ENCODE data around the gene TMEM229B. TPM values are rescaled to one million over a fixed set of nuclear protein-coding genes. Genes with fewer than 3 reads are reported as not detected.

Gene TMEM229B
- total and polyA plus RNA-seq, 2 of the 4 experiments (the other 2 are of a cell fraction) = under 0.01 TPM; not detected in 1

GRCh38 chr14:67519406-67519805 is 30.9 kb upstream of the TMEM229B start (continued):
- TF ChIP-seq ELK1 (IDR thresholded peaks at IDR 0.05; ENCODE audit: borderline replicate concordance, low read depth, low read length) (no peak), RCOR1 (IDR thresholded peaks at IDR 0.05; ENCODE audit: insufficient replicate concordance, low read length) (no peak)

GRCh38 chr14:67517083-67517482 is 28.6 kb upstream of the TMEM229B start:
- no peak overlapping the region for H3K23ac ChIP-seq (ENCODE audit: low read depth, low read length)
- H3K27ac ChIP-seq (ENCODE audit: insufficient read depth, low read length) = no peak overlapping the region
- ChIA-PET CTCF (interaction anchor here (1.0 to 2.1 kb wide), 3 partner anchors 10 to 187 kb away, joined by 3 to 9 read pairs (median 3); no protein-coding TSS in a partner anchor), POLR2A (ENCODE audit: unreplicated experiment) (no interaction called here)
- no peak overlapping the region for H4K8ac ChIP-seq (ENCODE audit: low read depth in 2 of 2, low read length in 2 of 2)
- H3K18ac ChIP-seq (ENCODE audit: low read depth, low read length) = no peak overlapping the region
- DNase-seq = no peak
- H2BK120ac ChIP-seq (ENCODE audit: low read depth, low read length) = no peak overlapping the region
- H2AFZ ChIP-seq (replicated peaks; ENCODE audit: low read length, poor library complexity) = no peak overlapping the region
- H3K56ac ChIP-seq (ENCODE audit: extremely low read depth, insufficient read depth, low read length) = no peak overlapping the region
- no peak overlapping the region for H2BK15ac ChIP-seq (ENCODE audit: low read depth, low read length)
- 20% methylated on average over 1 of the region's 12 CpGs; no CpG with 5 or more reads in 1 of the 2 experiments for WGBS, 2 experiments (ENCODE audit: extremely low coverage in 2 of 2, insufficient read length in 1 of 2)
- H3K4me3 ChIP-seq (ENCODE audit: insufficient read depth, low read depth, low read length) = no peak overlapping the region
- H3K9me3 ChIP-seq (ENCODE audit: control insufficient read depth, insufficient read depth, low read length) = no peaks in the 10 kb centered on the region
- no peak overlapping the region for H3K14ac ChIP-seq (replicated peaks; ENCODE audit: low read depth, low read length)
- no peaks in the 10 kb centered on the region for H3K4me1 ChIP-seq (ENCODE audit: control insufficient read depth, insufficient read depth, low read length)
- H2BK5ac ChIP-seq (ENCODE audit: low read depth, low read length, poor library complexity, severe bottlenecking) = no peak overlapping the region
- no peaks in the 10 kb centered on the region for H3K9me1 ChIP-seq (ENCODE audit: insufficient read depth, low read length)
- TF ChIP-seq MAFK (IDR thresholded peaks at IDR 0.05; ENCODE audit: low read depth, low read length) = no peak
- TF ChIP-seq RAD21 (IDR thresholded peaks at IDR 0.05; ENCODE audit: low read length) = peak; percentile 26; the same call in 1 of the 2 replicates
- no peak for TF ChIP-seq POLR2A (IDR thresholded peaks at IDR 0.05; ENCODE audit: low read depth, low read length)
- no peak for TF ChIP-seq MXI1 (IDR thresholded peaks at IDR 0.05; ENCODE audit: borderline replicate concordance, low read depth, low read length)
- TF ChIP-seq MAZ (IDR thresholded peaks at IDR 0.05; ENCODE audit: borderline replicate concordance, low read depth, low read length) = no peak
- TF ChIP-seq FOS (IDR thresholded peaks at IDR 0.05; ENCODE audit: low read depth, low read length) = no peak
- TF ChIP-seq CTCF (conservative IDR thresholded peaks at IDR 0.05; ENCODE audit: low read depth, low read length) = 0 out of 2 replicates have a peak, but pooled peaks have one; percentile 17
- TF ChIP-seq BHLHE40 (IDR thresholded peaks at IDR 0.05; ENCODE audit: low read depth, low read length) = no peak
- TF ChIP-seq NFE2L2 (IDR thresholded peaks at IDR 0.05; ENCODE audit: low read depth, low read length) = no peak
- TF ChIP-seq USF2 (IDR thresholded peaks at IDR 0.05; ENCODE audit: low read depth, low read length) = no peak
- intact Hi-C loops (cut with micrococcal nuclease) (no loop called here), in situ Hi-C loops (cut with MboI; ENCODE audit: low sequenced_read_pairs) (no loop called here), dilution Hi-C loops (cut with HindIII; ENCODE audit: low sequenced_read_pairs, unreplicated experiment) (no loop called here)
- no peak overlapping the region for H3K9ac ChIP-seq (ENCODE audit: low read depth, low read length)
- no peaks in the 10 kb centered on the region for H3K79me1 ChIP-seq (ENCODE audit: low read depth in 1 of 2, low read length in 2 of 2)
- no peak overlapping the region for H4K5ac ChIP-seq (ENCODE audit: low read depth, low read length)
- H2BK20ac ChIP-seq (ENCODE audit: low read depth, low read length) = no peak overlapping the region
- H4K20me1 ChIP-seq (ENCODE audit: insufficient read depth, low read length) = no peaks in the 10 kb centered on the region
- no peak overlapping the region for H4K91ac ChIP-seq (ENCODE audit: insufficient read depth, low read depth, low read length)
- BruUV-seq (replicated peaks) = no TSS peak
- H3K4me2 ChIP-seq (ENCODE audit: low read depth, low read length) = no peak overlapping the region
- peak overlapping the region; percentile 29 for H2AK9ac ChIP-seq (replicated peaks; ENCODE audit: low read depth, low read length, poor library complexity)
- no peak overlapping the region for H3K4ac ChIP-seq (ENCODE audit: low read depth, low read length)
- H3K27me3 ChIP-seq (ENCODE audit: control insufficient read depth, insufficient read depth, low read length) = peaks cover 67% of the 10 kb centered on the region
- ATAC-seq (ENCODE audit: low read depth) = peak; percentile 15; the same call in 1 of the 2 replicates
- H2AK5ac ChIP-seq (ENCODE audit: low read depth, low read length) = no peak overlapping the region
- no peaks in the 10 kb centered on the region for H3K36me3 ChIP-seq (ENCODE audit: control insufficient read depth, insufficient read depth, low read length)
